Erythroblast (primary cell): Measurements from ENCODE around the gene CEP68.

Source experiments
- GATA1 ChIP-seq: IDR thresholded peaks from 2 replicates; pipeline ENCODE4 v1.6.1; 2011; ENCODE audit warnings: low read depth, mild to moderate bottlenecking, control low read depth, low read length, moderate library complexity
- POLR2A ChIP-seq: IDR thresholded peaks from 2 replicates; pipeline ENCODE4 v1.6.1; 2011; ENCODE audit warnings: mild to moderate bottlenecking, low read length

DNA sequence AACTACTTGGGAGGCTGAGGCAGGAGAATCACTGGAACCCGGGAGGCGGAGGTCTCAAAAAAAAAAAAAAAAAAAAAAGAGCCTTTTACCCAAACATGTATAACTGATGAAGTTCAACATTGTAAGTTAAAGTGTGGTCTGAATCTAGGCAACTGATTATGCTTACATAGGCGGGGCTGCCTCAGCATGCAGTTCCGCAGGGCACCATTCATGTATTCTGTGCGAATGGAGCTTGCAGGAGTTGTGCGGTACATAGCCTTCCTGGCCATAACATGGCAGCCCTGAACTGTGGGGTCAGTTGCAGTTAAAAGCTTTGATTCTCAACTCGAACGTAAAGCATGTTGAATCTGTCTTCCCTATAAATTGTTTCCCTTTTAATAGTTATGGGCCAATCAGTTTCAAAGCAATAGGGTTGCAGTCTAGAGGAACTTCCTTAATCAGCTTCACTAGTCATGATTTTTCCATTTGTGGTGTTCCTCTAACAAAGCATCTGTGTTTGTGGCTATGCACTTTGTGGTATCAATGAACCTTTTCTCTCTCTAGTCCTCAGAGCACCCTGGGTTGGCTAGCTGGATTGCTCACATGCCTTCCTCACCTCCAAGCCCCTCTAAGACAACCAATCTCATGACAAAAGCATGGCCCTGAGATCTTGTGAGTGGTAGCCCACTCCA lies 30.6 kb upstream of the CEP68 start:
- TF ChIP-seq POLR2A (no peak), GATA1 (no peak)
